Hepatocyte (in vitro differentiated cells): Measurements from ENCODE around the gene LGALS8.

ENCODE experiments used
- CTCF ChIP-seq: fragments of 200-600 bp; sonication (generic); IDR thresholded peaks from 2 replicates; pipeline ENCODE4 v1.5.1; 2016; ENCODE audit warnings: antibody characterized with exemption, mild to moderate bottlenecking; ENCODE audit not compliant: poor library complexity
- EZH2 ChIP-seq: fragments of 200-600 bp; sonication (generic); IDR thresholded peaks from 2 replicates; pipeline ENCODE4 v1.6.1; 2016; ENCODE audit warnings: antibody characterized with exemption, mild to moderate bottlenecking, borderline replicate concordance

DNA sequence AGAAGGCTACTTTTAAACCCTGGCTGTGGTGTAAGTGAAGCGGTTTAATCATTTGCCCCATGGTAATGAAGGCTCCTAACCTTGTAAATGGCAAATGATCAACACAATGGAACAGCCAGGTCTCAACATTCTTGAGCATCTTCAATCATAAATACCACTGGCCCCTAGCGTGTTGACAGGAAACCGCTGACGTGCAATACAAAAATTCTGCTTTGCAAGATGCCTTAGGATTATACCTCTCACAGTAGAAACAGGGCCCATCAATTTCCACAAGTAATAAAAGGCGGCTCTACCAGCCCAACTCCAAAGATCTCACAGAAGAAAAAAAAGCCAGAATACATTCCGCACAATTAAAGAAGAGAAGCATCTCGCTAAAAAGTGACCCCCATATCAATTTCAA, 32.8 kb downstream of the LGALS8 start:
- TF ChIP-seq CTCF (no peak), EZH2 (no peak)
